ENCODE results near the gene ADGRL2.

Gene ADGRL2

GRCh38 chr1:82001345-82001744 is 200.6 kb downstream of the ADGRL2 start:
- DNase-seq = no peak

GRCh38 chr1:82007804-82008203 is 207.1 kb downstream of the ADGRL2 start:
- no peak for DNase-seq

DNA sequence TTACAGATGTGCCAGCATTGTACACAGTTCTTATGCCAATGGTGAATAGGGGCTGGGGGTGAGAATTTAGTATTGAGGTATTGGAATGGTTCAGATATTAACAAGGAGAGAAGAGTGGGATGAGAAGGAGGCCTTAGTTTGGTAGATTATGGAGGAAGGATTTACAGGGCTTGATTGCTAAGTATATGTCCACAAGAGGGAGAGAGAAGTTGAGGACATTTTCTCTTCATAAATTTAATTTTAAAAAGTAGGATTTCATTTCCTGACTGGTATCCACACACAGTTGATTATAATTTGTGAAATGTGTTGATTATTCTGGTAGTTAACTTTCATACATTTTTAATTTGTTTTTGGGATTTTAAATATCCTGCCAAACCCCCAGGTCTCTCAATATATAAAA is 213.0 kb downstream of the ADGRL2 start:
- DNase-seq = no peak

DNA sequence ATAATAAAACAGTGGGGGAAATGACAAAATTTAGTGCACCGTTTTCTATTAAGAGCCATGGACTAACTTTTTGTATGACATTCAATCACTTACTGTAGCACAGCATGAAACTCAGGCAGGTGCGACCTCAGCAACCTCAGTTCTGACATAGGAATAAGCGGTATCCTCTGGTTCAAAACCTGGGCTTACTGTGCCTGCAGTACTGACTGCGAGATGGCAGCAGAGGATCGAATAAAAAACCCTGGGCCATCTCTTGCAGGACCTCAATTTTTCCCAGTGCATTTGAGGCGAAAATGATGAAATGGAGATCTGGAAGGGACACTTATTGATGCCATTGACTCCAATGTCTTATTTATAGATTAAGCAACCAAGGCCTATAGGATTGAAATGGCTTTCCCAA is 214.7 kb downstream of the ADGRL2 start:
- no peak for DNase-seq

- no peak for DNase-seq
These were observed 217.6 kb downstream of the ADGRL2 start for GRCh38 chr1:82018319-82018718.

DNA sequence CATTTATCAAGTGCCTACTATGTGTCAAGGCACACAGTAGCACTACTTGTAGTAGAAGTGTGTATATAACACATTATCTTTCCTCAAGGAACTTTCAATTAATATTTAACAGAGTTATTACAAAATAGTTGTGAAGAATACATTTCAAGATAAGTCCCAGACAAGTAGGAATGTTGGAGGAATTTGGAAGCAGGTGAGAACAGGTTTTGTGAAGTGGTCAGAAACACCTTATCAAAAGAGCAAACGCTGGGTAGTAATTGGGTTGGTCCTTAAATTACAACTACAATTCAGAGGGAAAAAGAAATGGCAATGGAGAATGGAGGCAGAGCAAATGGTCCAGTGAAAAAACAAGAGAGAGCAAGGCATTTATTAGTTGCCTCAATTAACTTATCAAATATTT is 218.8 kb downstream of the ADGRL2 start:
- DNase-seq = no peak

- DNase-seq = no peak
These were observed 230.1 kb downstream of the ADGRL2 start for GRCh38 chr1:82030830-82031229.

DNA sequence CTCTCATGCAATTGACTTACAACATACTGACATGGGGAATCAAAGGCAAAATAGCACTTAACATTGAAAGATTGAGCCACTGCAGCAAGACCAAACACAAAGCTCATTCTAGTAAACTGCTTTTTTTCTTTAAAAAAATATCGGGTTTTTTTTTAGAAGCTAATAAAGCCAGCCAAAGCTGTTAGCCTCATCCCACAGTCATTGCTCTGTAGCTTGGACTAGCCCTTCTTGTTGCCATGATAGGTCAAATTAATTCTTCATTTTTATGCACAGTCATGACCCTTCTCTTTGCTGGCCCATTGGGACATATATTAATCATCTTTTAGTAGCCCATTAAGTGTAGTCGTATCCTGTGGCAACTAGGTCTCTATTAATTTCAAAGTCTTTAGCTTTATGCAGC is 231.3 kb downstream of the ADGRL2 start:
- no peak for DNase-seq

DNA sequence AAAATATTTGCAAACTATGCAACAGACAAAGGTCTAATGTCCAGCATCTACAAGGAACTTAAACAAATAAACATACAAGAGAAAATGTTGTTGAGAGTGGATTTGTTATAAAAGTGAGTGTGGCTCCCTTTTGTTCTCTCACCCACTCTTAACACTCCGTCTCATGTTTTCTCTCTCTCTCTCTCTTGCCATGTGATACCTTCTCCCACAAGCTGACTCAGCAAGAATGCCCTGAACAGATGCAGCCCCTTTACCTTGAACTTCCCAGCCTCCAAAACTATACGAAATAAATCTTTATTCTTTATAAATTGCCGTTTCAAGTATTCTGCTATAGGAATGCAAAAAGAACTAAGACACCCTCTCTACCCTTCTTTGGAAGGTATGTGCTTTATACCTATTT is 234.1 kb downstream of the ADGRL2 start:
- no peak for DNase-seq
